Medulla oblongata (tissue), 1 donor: ENCODE measurements around the gene ARL11.
"Not testable (repeated sequence)": the region's sequence is repeated elsewhere in the genome, so short reads cannot be mapped to it uniquely, and the experiment has no call there.

Experiments
- DNase-seq: peaks from one replicate; pipeline ENCODE4 v3.0.0-alpha.2; 2015; ENCODE audit errors: extremely low spot score

Gene ARL11

GRCh38 chr13:49627831-49628652 lies at the start of gene ARL11:
TSS of gene ARL11 (plus strand) at chr13:49628507. CDS start at chr13:49630448, 1,941 bp downstream.
- DNase-seq = peak; percentile 62

DNA sequence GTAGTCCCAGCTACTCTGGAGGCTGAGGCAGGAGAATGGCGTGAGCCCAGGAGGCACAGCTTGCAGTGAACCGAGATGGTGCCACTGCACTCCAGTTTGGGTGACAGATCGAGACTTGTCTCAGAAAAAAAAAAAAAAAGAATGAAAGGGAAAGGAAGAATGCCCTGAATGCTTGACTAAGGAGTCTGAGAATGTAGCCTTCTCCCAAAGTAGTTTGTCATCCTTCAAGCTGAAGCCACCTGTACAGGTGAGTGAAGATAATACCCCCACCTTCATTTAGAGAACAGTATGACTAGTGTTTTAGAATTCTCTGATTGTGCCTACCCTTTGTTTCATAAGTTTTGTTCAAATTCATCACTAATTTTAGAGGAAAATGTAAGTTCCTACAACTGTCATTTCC lies 48.8 kb upstream of the ARL11 start:
- DNase-seq = no peak

DNA sequence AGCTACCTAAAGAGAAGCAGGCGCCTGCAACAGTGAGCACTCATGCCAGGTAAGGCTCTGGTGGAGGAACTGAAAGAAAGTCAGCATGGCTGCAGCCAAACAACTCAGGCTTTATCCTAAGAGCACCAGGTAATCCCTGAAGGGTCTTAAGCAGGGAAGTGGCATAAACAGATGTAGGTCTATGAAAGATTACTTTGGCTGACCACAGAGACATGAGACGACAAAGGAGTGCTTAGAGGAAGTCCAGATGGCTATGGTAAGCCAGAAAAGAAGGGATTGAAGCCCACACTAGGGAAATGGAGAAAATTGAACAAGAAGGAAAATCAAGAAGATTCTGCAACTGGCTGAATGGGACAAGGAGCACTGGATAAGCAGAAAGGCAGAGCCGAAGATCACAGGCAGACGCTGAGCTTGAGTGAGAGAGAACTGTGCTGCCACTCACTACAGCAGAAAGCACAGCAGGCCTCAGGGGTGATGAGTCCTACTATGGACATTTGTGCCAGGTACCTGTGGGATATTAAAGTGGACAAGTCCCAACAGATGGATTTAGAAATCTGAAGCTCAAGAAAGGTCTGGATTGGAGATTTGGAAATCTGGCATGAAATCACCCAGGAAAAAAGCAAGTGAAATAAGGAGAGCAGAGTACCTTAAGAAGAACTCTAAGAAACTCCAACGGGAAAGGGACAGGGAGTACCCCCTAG lies 47.2 kb upstream of the ARL11 start:
- DNase-seq = no peak

DNA sequence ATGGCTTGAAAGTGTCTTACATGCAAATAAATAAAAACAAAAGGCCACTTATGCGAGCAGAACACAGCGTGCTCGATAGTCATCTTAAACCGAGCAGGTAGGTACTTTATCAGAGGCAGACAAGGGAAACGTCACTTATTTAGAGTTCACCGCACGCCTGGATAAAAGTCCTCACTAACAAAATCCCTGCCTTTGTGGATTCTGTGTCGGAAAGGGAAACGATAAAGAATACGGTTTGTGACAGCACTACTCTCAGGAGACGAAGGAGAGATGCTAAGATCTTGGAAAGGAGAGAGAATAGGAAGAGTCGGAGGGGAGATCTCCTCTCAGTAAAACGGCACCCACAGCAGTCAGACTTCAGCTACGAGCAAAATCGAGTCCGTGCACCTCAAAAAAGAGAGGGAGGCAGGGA lies 43.5 kb upstream of the ARL11 start:
- DNase-seq = peak; percentile 58

- peak; percentile 74 for DNase-seq
Observed at GRCh38 chr13:49585220-49586157, 42.8 kb upstream of the ARL11 start, which contains the start of gene RCBTB1. TSS of gene RCBTB1 (minus strand) at chr13:49585558. CDS start at chr13:49567279, 18,279 bp downstream.

GRCh38 chr13:49586717-49587116 lies 41.6 kb upstream of the ARL11 start:
- DNase-seq = no peak

DNA sequence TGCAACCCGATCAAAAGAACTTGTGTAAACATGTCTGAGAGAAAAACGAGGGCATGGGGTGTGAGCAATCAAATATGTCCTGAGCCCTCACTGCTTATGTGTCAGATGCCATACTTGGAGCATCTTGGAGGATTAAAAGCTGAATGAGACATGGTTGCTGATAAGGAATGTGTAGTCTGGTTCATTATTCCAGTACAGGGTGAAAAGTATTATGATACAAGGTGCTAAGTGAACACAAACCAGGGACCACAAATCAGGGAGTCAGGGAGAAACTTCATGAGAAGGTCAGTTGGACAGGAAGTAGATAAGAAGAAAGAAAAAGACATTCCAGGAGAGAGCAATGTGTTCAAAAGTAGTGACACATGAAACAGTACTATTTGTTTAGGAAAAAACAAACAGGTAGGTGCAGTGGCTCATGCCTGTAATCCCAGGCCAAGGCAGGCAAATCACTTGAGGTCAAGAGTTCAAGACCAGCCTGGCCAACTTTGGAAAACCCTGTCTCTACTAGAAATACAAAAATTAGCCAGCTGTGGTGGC lies 40.9 kb upstream of the ARL11 start:
- DNase-seq = no peak

DNA sequence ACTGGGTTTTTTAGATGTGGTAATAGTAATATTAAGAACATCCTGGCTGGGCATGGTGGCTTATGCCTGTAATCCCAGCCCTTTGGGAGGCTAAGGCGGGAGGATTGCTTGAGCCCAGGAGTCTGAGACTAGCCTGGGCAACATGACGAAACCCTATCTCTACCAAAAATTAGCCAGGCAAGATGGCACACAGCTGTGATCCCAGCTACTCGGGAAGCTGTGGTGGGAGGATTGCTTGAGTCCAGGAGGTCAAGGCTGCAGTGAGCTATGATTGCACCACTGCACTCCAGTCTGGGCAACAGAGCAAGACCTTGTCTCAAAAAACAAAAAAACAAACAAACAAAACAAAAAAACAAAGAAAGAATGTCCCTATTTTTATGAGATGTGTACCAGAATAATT lies 37.6 kb upstream of the ARL11 start:
- DNase-seq = not testable (repeated sequence)

- DNase-seq = not testable (repeated sequence)
Observed at GRCh38 chr13:49593876-49594275, 34.4 kb upstream of the ARL11 start.

DNA sequence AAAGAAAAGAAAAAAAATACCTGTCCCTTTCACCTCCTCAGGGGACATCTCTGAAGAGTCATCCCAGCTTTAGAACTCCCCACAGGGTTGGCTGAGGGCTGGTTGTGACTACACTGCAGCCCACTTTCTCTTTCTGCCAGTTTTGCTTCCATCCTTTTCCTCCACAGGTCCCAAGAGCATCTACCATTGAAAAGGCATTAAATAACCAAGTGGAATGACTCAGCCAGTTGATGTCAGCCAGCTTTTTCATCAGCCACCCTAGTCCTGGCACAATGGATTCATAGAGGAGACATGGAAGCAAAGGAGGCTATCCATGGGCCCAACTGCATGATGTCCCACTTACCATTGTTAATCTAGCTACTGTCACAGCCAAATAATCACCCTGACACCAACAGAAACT lies 33.7 kb upstream of the ARL11 start:
- no peak for DNase-seq

GRCh38 chr13:49596221-49596620 lies 32.1 kb upstream of the ARL11 start:
- DNase-seq = no peak

DNA sequence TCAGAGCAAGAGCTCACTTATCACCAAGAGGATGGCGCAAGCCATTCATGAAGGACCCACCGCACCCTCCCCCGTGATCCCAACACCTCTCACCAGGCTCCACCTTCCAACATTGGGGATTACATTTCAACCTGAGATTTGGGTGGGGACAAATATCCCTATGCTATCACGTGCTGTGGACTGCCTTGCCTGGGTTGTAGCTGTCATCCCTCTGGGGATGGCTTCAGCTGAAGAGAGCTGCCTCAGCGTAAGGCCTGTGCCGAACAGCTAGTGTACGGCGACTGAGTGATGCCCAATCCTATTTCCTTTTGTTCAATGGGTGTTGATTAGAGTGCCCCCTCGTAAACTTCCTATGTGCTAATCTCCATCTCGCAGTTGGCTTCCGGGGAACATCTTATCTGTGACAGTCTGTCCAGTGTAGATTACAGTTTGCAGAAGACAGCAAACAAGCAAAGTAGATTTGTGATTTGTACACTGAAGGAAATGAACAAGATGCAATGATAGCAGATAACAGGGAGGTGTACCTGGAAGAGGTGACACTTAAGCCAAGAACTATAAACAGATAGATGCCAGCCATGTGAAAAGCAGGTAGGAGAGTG lies 31.2 kb upstream of the ARL11 start:
- DNase-seq = no peak

- no peak for DNase-seq
Observed at GRCh38 chr13:49602005-49602404, 26.3 kb upstream of the ARL11 start.

- not testable (repeated sequence) for DNase-seq
Observed at GRCh38 chr13:49602615-49603014, 25.7 kb upstream of the ARL11 start.

DNA sequence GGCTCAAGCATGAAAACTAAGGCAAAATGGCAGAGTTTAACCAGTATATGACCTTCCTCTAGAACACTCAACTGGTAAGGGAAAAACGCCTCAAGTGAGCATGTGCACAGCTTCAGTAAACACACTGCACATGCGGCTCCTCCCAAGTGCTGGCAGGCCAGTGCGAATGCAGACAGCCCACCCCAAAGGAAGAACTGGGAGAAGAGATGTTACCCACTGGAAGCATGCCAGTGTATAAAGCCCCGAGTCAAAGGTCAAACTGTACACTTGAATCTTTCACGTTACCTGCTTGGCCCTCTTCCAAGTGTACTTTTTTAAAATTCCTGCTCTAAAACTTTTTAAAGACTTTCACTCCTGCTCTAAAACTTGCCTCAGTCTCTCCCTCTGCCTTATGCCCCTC lies 23.7 kb upstream of the ARL11 start:
- no peak for DNase-seq

GRCh38 chr13:49606747-49607648 lies 21.3 kb upstream of the ARL11 start:
- DNase-seq = peak; percentile 97

- DNase-seq = no peak
Observed at GRCh38 chr13:49607761-49608160, 20.5 kb upstream of the ARL11 start.

DNA sequence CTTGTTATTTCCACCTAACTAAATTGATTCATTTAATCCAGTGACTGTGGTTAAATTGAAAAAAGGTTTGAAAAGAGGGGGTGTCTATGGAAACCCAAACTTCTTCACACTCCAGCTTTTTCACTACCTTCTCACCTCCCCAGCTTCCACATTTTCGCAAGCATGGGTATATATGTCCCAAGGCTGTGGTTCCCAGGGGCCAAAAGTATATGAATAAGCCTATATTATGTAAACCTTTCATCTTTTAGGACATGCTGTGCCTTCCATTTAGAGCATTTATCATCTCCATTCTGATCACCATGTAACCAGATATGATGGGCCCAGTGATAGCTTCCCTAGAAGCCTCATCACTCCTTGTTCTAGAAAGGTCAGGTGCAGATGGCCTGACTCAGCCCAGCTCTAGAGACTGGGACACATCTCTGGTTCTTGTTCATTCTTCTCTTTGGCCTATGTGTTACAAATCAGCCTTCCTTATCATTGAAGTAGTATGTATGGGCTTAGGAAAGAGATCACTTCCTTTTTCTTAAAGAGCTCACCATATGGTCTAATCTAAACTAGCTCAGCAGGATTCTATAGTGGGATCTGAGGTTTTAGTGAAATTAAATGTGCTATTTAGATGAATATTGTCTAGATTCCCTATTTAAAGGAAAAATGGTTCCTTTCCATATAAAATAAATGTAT lies 19.5 kb upstream of the ARL11 start:
- no peak for DNase-seq

GRCh38 chr13:49610176-49610575 lies 18.1 kb upstream of the ARL11 start:
- no peak for DNase-seq

DNA sequence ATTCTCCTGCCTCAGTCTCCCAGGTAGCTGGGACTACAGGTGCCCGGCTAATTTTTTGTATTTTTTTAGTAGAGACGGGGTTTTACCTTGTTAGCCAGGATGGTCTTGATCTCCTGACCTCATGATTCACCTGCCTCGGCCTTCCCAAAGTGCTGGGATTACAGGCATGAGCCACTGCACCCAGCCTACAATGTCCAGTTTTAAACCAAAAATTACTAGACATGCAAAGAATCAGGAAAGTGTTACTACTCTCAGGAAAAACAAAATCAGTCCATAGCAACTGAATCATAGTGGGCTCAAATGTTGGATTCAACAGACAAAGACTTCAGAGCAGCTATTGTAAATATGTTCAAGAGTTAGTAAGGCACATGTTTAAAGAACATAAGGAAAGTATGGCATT lies 16.3 kb upstream of the ARL11 start:
- DNase-seq = not testable (repeated sequence)
